ENCODE measurements around the gene COL26A1.

The COL26A1 gene

DNA sequence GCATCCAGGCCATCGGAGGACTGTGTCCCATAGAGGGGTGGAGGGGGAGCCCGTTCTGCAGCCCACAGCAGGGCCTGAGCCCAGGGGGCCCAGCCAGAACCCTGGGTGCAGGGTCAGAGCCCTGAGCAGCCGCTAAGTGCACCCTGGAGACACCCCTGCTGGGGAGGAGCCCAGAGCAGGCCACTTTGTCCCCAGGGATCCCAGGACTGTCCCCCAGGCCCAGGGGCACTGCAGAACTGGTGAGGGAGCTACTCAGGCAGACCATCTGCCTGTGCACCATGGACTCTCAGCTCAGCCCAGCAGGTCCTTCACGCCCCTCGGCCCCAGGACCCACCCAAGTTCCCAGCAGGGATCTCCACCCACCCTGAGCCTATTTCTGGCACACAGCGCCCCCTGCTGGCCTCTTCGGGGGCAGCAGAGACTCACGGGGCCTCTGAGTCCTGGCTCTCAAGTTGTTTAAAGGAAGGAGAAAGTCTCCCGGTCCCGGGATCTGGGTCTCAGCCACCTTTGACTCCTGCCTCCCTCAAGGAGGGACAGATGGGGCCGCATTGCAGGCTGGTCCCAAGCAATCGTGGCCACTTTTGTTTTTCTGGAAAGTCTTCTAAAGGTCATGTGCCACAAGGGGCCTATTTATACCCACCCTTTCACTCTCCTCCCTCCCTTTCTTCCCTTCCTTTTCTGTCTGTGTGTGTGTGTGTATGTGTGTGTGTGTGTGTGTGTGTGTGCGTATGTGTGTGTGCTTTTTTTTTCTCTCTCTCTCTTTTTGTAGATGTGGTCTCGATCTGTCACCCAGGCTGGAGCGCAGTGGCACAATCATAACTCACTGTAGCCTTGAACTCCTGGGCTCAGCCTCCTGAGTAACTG lies 176.2 kb downstream of the COL26A1 start:
- H3K36me3 ChIP-seq: no peaks in the 10 kb centered on the region
- no peak overlapping the region for H3K4me3 ChIP-seq (ENCODE audit: low read depth, low read length)
- H3K9me3 ChIP-seq (ENCODE audit: severe bottlenecking): peaks cover 2% of the 10 kb centered on the region
- H3K27ac ChIP-seq: no peak overlapping the region
- peak; percentile 65 for DNase-seq
- H3K27me3 ChIP-seq (ENCODE audit: insufficient read depth, low read depth, severe bottlenecking): no peaks in the 10 kb centered on the region
- TF ChIP-seq, protein P1, sequence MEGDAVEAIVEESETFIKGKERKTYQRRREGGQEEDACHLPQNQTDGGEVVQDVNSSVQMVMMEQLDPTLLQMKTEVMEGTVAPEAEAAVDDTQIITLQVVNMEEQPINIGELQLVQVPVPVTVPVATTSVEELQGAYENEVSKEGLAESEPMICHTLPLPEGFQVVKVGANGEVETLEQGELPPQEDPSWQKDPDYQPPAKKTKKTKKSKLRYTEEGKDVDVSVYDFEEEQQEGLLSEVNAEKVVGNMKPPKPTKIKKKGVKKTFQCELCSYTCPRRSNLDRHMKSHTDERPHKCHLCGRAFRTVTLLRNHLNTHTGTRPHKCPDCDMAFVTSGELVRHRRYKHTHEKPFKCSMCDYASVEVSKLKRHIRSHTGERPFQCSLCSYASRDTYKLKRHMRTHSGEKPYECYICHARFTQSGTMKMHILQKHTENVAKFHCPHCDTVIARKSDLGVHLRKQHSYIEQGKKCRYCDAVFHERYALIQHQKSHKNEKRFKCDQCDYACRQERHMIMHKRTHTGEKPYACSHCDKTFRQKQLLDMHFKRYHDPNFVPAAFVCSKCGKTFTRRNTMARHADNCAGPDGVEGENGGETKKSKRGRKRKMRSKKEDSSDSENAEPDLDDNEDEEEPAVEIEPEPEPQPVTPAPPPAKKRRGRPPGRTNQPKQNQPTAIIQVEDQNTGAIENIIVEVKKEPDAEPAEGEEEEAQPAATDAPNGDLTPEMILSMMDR (IDR thresholded peaks at IDR 0.05; ENCODE audit: low read depth, low read length): peak; percentile 79

DNA sequence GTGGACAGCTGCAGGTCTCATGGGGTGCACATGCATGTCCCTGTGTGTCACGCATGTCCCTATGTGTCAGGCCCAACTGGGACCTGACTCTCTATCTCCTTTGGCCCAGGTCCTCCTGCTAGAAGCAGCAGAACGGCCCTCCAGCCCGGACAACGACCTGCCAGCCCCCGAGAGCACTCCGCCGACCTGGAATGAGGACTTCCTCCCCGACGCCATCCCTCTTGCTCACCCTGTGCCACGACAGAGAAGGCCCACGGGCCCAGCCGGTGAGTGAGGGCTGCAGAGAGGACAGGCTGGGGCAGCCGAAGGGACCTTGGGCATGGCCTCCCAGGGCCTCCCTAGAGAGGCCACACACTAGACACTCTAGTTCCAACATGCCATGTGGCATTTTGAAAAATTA lies 177.1 kb downstream of the COL26A1 start:
- Histone ChIP-seq H3K9me3 (ENCODE audit: severe bottlenecking) (peaks cover 2% of the 10 kb centered on the region), H3K36me3 (no peaks in the 10 kb centered on the region), H3K4me3 (ENCODE audit: low read depth, low read length) (no peak overlapping the region), H3K27me3 (ENCODE audit: insufficient read depth, low read depth, severe bottlenecking) (no peaks in the 10 kb centered on the region), H3K27ac (no peak overlapping the region)
- TF ChIP-seq, protein P1 (IDR thresholded peaks at IDR 0.05; ENCODE audit: low read depth, low read length): no peak
- no peak for DNase-seq

DNA sequence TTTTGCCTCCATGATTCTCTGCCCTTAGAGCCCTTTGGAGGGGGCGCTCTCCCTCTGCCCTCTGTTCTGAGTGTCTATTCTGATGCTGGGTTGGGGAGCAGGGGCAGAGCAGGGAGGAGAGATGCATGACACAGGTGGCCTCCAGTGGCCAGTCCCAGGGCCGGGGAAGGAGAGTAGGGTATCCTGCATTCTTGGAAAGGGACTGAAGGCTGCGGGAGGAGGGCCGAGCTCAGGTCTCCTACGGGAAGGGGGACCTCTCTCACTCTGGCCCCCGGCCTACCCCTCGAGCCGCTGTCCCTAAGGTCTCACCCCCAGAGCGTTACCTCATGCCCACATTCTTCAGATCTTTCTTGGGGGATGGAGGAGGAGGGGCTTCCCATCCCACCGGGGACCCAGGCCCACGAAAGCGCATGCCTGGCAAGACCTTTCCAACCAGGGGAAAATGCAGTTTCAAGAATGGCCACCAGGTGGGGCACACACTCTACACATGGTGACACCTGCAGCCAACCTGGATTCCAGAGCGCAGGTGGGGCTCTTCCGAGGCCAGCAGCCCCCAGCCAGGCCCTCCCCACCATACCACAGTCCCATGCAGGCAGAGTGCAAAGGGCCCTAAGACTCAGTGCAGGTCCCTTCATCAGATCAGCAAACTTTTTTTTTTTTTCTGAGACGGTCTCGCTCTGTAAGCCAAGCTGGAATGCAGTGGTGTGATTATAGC lies 180.0 kb downstream of the COL26A1 start:
- DNase-seq: peak; percentile 77
- Histone ChIP-seq H3K9me3 (ENCODE audit: severe bottlenecking) (no peaks in the 10 kb centered on the region), H3K4me3 (ENCODE audit: low read depth, low read length) (no peak overlapping the region), H3K27me3 (ENCODE audit: insufficient read depth, low read depth, severe bottlenecking) (no peaks in the 10 kb centered on the region), H3K27ac (no peak overlapping the region), H3K36me3 (no peaks in the 10 kb centered on the region)
- TF ChIP-seq, protein P1 (IDR thresholded peaks at IDR 0.05; ENCODE audit: low read depth, low read length): peak; percentile 90

DNA sequence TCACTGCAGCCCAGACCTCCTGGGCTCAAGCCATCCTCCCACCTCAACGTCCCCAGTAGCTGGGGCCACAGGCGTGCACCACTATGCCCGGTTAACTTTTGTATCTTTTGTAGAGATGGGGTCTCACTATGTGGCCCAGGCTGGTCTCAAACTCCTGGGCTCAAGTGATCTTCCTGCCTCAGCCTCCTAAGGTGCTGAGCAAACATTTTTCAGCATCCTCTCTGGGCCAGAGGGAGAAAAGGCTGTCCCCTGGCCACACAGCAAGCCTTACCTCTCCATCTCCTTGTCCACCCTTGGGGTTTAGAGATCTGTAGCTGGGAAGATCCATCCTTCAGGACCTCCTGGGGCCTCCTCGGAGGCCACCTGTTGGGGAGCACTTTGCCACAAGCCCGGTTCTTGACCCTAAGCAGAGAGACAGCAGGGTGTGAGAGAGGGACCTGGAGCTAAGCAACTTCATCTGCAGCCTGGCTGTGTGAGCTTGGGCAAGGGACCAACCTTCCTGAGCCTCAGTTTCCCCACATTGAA lies 180.6 kb downstream of the COL26A1 start:
- Histone ChIP-seq H3K4me3 (ENCODE audit: low read depth, low read length) (no peak overlapping the region), H3K36me3 (no peaks in the 10 kb centered on the region), H3K9me3 (ENCODE audit: severe bottlenecking) (no peaks in the 10 kb centered on the region), H3K27me3 (ENCODE audit: insufficient read depth, low read depth, severe bottlenecking) (no peaks in the 10 kb centered on the region), H3K27ac (no peak overlapping the region)
- TF ChIP-seq, protein P1 (IDR thresholded peaks at IDR 0.05; ENCODE audit: low read depth, low read length): no peak
- DNase-seq: no peak

DNA sequence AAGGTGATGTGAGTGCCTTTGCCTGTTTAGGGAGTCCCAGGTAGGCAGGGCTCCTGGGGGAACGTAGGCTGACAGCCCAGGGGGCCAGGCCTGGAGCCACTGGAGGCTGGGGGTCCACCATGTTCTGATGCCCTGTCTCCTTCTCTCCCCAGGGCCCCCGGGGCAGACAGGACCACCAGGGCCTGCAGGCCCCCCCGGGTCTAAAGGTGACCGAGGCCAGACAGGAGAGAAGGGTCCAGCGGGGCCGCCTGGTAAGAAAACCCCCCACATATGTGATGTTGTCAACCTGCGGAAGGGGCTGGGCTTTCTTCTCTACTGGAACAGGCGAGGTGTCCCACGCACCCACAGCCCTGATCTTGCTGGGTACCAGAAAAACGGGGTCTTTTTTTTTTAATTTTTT lies 181.2 kb downstream of the COL26A1 start:
- TF ChIP-seq, protein P1 (IDR thresholded peaks at IDR 0.05; ENCODE audit: low read depth, low read length): no peak
- H3K4me3 ChIP-seq (ENCODE audit: low read depth, low read length): no peak overlapping the region
- no peaks in the 10 kb centered on the region for H3K36me3 ChIP-seq
- H3K27me3 ChIP-seq (ENCODE audit: insufficient read depth, low read depth, severe bottlenecking): no peaks in the 10 kb centered on the region
- no peaks in the 10 kb centered on the region for H3K9me3 ChIP-seq (ENCODE audit: severe bottlenecking)
- DNase-seq: no peak
- H3K27ac ChIP-seq: no peak overlapping the region

Measured in WERI-Rb-1 (cell line).